Transverse colon (tissue), 4 donors: ENCODE data around the gene AGPAT1. TPM values are rescaled to one million over a fixed set of nuclear protein-coding genes. Genes with fewer than 3 reads are reported as not detected.

Source experiments
- DNase-seq: peaks from one replicate; pipeline ENCODE4 v3.0.0-alpha.2; 2019
- H3K27ac ChIP-seq, 4 donors: fragments of 200-600 bp; sonication (generic); 2 replicates each; pipeline ENCODE4 v1.5.1; 2016 to 2018; ENCODE audit warnings: inconsistent platforms in 4 of 4
- H3K27me3 ChIP-seq: fragments of 200-600 bp; sonication (generic); 2 replicates; pipeline ENCODE4 v1.5.1; 2017; ENCODE audit warnings: inconsistent platforms
- H3K36me3 ChIP-seq, 4 donors: fragments of 200-600 bp; sonication (generic); 2 replicates each; pipeline ENCODE4 v1.5.1; 2017 to 2019; ENCODE audit warnings: inconsistent platforms in 4 of 4
- H3K4me1 ChIP-seq, 4 donors: fragments of 200-600 bp; sonication (generic); 2 replicates each; pipeline ENCODE4 v1.5.1; 2017 to 2020; ENCODE audit warnings: inconsistent platforms in 4 of 4
- H3K4me3 ChIP-seq, 4 donors: fragments of 200-600 bp; sonication (generic); 1 replicate in 1 of 4; 2 replicates in 3 of 4; pipeline versions ENCODE4 v1.5.1 to v1.6.1; 2017 to 2019; ENCODE audit warnings: inconsistent platforms in 4 of 4
- H3K9me3 ChIP-seq, 2 donors: fragments of 200-600 bp; sonication (generic); 2 replicates each; pipeline ENCODE4 v1.5.1; 2017 to 2019; ENCODE audit warnings: inconsistent platforms in 2 of 2
- CTCF ChIP-seq, 5 experiments: fragments of 200-600 bp in 3 of 5; fragments of 450-650 bp in 2 of 5; sonication (generic) in 3 of 5; IDR thresholded peaks; 1 replicate in 2 of 5; 2 replicates in 3 of 5; pipeline ENCODE4 v1.5.1; 2016 to 2017; ENCODE audit warnings: antibody characterized with exemption in 5 of 5, inconsistent platforms in 3 of 5, mild to moderate bottlenecking in 2 of 5, moderate library complexity in 1 of 5
- EP300 ChIP-seq: sonication (generic); formaldehyde crosslinking; IDR thresholded peaks from one replicate; pipeline ENCODE4 v1.6.1; 2017; ENCODE audit warnings: antibody characterized with exemption, low read depth
- POLR2A ChIP-seq: fragments of 450-650 bp; IDR thresholded peaks from one replicate; pipeline ENCODE4 v1.6.1; 2016; ENCODE audit warnings: antibody characterized with exemption, mild to moderate bottlenecking, moderate library complexity
- POLR2AphosphoS5 ChIP-seq, 3 donors: sonication (generic); formaldehyde crosslinking; IDR thresholded peaks; one replicate each; pipeline ENCODE4 v1.6.1; 2016; ENCODE audit warnings: antibody characterized with exemption in 3 of 3
- WGBS, 2 donors: methylation state at CpG; one replicate each; pipeline ENCODE4 v1.1.5; 2018; ENCODE audit warnings: low coverage in 1 of 2; 5-methylcytosine and 5-hydroxymethylcytosine counted together
- in situ Hi-C, 4 donors: fragments of 200-750 bp; cut with MboI; loops; one replicate each; pipeline versions ENCODE4 v1.15.0 to v1.15.1; 2017; ENCODE audit warnings: low sequenced_read_pairs in 3 of 4, low pct_ligation_motif_present in 1 of 4, low pct_unique_long_range_greater_than_20kb in 1 of 4
- intact Hi-C: fragments of 100-400 bp; cut with DNase I; formaldehyde crosslinking; loops from one replicate; pipeline ENCODE4 v1.15.1; 2023; ENCODE audit warnings: low total_unique reads
- total RNA-seq, 4 donors: library from RNA; depleted of rRNA; stranded (reverse); fragments of >200 nt; gene quantifications; one replicate each; pipeline ENCODE4 v1.1.0, GENCODE V29; 2016

The AGPAT1 gene
- total RNA-seq, 4 donors from 2014 or later = 17.9 to 67.2 (median 50.1) TPM

- intact Hi-C loops (no loop called here), in situ Hi-C loops (no loop called here)
- TF ChIP-seq EP300 (no peak), CTCF (IDR thresholded peaks at IDR 0.05) (no peak), POLR2A (no peak), POLR2AphosphoS5 (IDR thresholded peaks at IDR 0.05) (no peak)
- no peak overlapping the region for H3K27ac ChIP-seq
- no peaks in the 10 kb centered on the region for H3K27me3 ChIP-seq
- 82 to 87% methylated on average over 8 to 10 of the region's 10 CpGs for WGBS, 2 donors
- no peak for DNase-seq
- H3K4me1 ChIP-seq = no peaks in the 10 kb centered on the region
- no peaks in the 10 kb centered on the region for H3K36me3 ChIP-seq
- H3K9me3 ChIP-seq = no peaks in the 10 kb centered on the region
- no peak overlapping the region for H3K4me3 ChIP-seq
Measured at GRCh38 chr6:32216285-32216684, 40.4 kb upstream of the AGPAT1 start.

GRCh38 chr6:32215617-32216016, 39.7 kb upstream of the AGPAT1 start:
- TF ChIP-seq POLR2A (no peak), POLR2AphosphoS5 (IDR thresholded peaks at IDR 0.05) (no peak), CTCF (IDR thresholded peaks at IDR 0.05) (no peak), EP300 (no peak)
- WGBS, 2 donors = 91 to 93% methylated on average over 4 of the region's 4 CpGs
- Histone ChIP-seq H3K36me3 (no peaks in the 10 kb centered on the region), H3K4me3 (no peak overlapping the region), H3K9me3 (no peaks in the 10 kb centered on the region), H3K27ac (no peak overlapping the region), H3K4me1 (no peaks in the 10 kb centered on the region), H3K27me3 (no peaks in the 10 kb centered on the region)
- in situ Hi-C loops = no loop called here
- DNase-seq = no peak
- intact Hi-C loops = no loop called here

GRCh38 chr6:32214126-32214525, 38.2 kb upstream of the AGPAT1 start:
- no peak for TF ChIP-seq POLR2AphosphoS5 (IDR thresholded peaks at IDR 0.05)
- TF ChIP-seq CTCF (IDR thresholded peaks at IDR 0.05) = no peak
- TF ChIP-seq EP300 = no peak
- no peak for TF ChIP-seq POLR2A
- DNase-seq = no peak
- Histone ChIP-seq H3K9me3 (no peaks in the 10 kb centered on the region), H3K4me1 (no peaks in the 10 kb centered on the region), H3K4me3 (no peak overlapping the region), H3K36me3 (no peaks in the 10 kb centered on the region), H3K27me3 (no peaks in the 10 kb centered on the region), H3K27ac (no peak overlapping the region)
- intact Hi-C loops (no loop called here), in situ Hi-C loops (no loop called here)
- 78 to 80% methylated on average over 1 to 3 of the region's 3 CpGs for WGBS, 2 donors

GRCh38 chr6:32213649-32214048, 37.8 kb upstream of the AGPAT1 start:
- Histone ChIP-seq H3K27ac (no peak overlapping the region), H3K27me3 (no peaks in the 10 kb centered on the region), H3K9me3 (no peaks in the 10 kb centered on the region), H3K4me1 (no peaks in the 10 kb centered on the region), H3K36me3 (no peaks in the 10 kb centered on the region), H3K4me3 (no peak overlapping the region)
- DNase-seq = no peak
- intact Hi-C loops (no loop called here), in situ Hi-C loops (no loop called here)
- no peak for TF ChIP-seq POLR2AphosphoS5 (IDR thresholded peaks at IDR 0.05)
- no peak for TF ChIP-seq POLR2A
- TF ChIP-seq CTCF (IDR thresholded peaks at IDR 0.05) = no peak
- TF ChIP-seq EP300 = no peak
- 84 to 100% methylated on average over 2 to 6 of the region's 6 CpGs for WGBS, 2 donors
